ENCODE data around the gene TRPV3.

DNA sequence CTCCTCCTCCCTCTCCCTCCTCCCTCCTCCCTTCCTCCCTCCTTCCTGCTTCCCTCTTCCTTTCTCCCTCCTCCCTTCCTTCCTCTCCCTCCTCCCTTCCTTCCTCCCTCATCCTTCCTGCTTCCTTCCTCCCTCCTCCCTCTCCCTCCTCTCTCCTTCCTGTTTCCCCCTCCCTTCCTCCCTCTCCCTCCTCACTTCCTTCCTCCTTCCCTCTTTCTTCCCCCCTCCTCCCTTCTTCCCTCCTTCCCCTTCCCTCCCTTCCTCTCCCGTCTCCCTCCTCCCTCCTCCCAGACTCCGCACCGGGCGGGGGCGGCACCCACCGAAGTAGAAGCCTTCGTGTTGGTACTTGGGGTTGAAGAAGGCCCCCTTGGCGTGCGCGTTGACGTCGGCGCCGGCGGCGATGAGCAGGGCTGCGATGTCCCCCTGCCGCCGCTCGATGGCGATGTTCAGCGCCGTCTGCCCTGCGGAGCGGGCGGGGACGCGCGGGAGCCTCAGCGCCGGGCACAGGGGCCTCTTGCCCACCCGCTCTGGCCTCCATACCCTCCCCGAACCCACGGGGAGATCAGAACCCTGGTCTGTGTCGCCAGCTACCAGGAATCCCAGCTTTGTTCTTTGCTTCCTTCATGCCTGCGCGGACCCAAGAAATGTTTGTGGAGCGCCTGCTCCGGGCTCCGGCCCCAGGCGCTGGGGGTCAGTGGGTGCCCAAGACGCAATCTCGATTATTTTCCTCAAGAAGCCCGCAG, 22.2 kb downstream of the TRPV3 start:
- TF ChIP-seq, protein P1, sequence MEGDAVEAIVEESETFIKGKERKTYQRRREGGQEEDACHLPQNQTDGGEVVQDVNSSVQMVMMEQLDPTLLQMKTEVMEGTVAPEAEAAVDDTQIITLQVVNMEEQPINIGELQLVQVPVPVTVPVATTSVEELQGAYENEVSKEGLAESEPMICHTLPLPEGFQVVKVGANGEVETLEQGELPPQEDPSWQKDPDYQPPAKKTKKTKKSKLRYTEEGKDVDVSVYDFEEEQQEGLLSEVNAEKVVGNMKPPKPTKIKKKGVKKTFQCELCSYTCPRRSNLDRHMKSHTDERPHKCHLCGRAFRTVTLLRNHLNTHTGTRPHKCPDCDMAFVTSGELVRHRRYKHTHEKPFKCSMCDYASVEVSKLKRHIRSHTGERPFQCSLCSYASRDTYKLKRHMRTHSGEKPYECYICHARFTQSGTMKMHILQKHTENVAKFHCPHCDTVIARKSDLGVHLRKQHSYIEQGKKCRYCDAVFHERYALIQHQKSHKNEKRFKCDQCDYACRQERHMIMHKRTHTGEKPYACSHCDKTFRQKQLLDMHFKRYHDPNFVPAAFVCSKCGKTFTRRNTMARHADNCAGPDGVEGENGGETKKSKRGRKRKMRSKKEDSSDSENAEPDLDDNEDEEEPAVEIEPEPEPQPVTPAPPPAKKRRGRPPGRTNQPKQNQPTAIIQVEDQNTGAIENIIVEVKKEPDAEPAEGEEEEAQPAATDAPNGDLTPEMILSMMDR (IDR thresholded peaks at IDR 0.05; ENCODE audit: control extremely low read depth in 1 of 3, insufficient read depth in 1 of 3, low read depth in 1 of 3, low read length in 3 of 3): peak; percentile 75 to 92 (median 87)
- TF ChIP-seq CHD2 (IDR thresholded peaks at IDR 0.05; ENCODE audit: low read length) (no peak), ZNF274 (IDR thresholded peaks at IDR 0.05; ENCODE audit: borderline replicate concordance, extremely low read depth, low read length) (no peak), EP300 (IDR thresholded peaks at IDR 0.05; ENCODE audit: borderline replicate concordance in 1 of 2, low read depth in 2 of 2, low read length in 2 of 2) (no peak; a peak in 1 of 3 replicates), YY1 (IDR thresholded peaks at IDR 0.05; ENCODE audit: low read depth, low read length) (no peak), GABPA (IDR thresholded peaks at IDR 0.05; ENCODE audit: borderline replicate concordance, insufficient read depth, low read length) (no peak)

All from H1 (cell line).